ENCODE measurements around the gene GFER.
A peak's percentile ranks its signal among the peaks of the same experiment; 100 is the strongest.

- TF ChIP-seq CTCF (IDR thresholded peaks at IDR 0.05) (no peak), POLR2A (IDR thresholded peaks at IDR 0.05) (peak; percentile 16), POLR2AphosphoS5 (IDR thresholded peaks at IDR 0.05) (peak in 1 of 3 donors; percentile 26), EP300 (IDR thresholded peaks at IDR 0.05; ENCODE audit: low read depth) (no peak)
Measured at GRCh38 chr16:1980030-1980769, 3.8 kb upstream of the GFER start.
